ENCODE measurements around the gene KLHL15.

The KLHL15 gene

GRCh38 chrX:23945206-23945605, 81.8 kb downstream of the KLHL15 start:
- no peak for DNase-seq

DNA sequence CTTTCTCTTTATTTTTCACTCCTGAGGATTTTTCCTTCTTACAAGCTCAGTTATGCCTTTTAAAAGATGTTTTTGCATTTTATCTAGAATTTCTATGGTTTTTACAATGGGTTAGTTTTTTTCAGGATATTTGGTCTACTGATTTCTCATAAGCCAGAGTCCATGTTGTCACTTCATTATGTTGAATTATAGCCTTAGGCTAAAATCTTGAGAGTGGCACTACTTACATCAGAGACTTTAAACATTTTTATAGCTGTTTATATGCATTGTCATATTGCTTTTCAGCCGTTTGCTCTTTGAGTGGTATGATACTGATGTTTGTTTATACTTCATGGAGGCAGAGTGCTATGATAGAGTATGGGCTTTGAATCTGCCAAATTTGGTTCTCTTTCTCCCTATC, 82.8 kb downstream of the KLHL15 start:
- DNase-seq: no peak

DNA sequence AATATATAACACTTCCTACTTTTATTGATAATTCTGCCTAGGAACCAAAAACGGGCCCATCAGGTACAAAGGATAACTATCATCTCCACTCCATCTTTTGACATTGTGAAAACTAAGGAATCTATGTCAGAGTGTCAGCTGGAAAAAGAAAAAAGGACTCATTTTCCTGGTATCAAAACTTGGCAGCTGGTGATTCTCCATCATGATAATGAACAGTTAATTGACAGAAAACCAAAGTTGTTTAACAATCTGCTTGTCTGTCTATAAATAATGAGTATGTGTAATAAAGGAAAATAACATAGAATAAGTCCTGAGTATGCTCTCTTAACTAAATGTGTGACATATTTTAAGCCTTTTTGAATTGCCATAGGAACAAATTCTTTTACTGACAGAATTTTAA, 87.8 kb downstream of the KLHL15 start:
- no peak for DNase-seq

DNA sequence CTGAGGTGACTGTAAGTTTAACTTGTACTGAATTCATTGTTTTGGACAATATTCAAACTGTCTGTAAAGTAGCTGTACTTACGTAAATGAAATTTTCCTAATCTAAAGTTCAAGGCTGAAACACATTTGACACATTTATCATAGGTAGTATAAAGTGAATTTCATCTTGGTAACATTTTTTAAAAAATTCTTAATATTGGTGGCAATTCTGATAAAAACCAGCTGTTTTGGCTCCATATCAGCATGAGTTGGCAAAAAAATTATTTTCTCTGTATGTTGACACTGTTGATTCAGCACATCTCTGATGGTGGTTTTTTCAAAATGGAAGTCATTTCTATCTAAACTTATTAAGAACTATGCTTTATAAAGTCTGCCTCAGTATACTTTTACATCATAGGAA, 88.3 kb downstream of the KLHL15 start:
- DNase-seq: no peak

- no peak for DNase-seq
Observed at GRCh38 chrX:23937100-23937499, 89.9 kb downstream of the KLHL15 start.

DNA sequence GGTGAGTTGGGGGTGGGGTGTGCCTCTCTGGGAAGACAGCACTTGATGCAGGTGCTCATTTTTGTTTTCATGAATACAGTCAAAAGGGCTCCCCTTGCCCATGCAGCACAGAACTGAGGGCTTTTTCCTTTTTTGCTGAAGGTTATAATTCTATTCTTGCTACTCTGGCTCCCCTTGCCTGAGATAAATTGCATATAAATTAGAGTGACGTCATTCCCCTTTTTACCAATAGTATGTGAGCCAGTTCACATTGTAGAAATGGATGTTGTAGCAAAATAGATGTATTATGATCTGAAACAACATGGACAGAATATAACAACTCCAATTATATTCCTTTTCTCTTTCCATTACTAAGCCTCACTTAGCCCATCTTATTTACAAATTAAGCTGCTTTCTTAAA, 90.8 kb downstream of the KLHL15 start:
- no peak for DNase-seq

DNA sequence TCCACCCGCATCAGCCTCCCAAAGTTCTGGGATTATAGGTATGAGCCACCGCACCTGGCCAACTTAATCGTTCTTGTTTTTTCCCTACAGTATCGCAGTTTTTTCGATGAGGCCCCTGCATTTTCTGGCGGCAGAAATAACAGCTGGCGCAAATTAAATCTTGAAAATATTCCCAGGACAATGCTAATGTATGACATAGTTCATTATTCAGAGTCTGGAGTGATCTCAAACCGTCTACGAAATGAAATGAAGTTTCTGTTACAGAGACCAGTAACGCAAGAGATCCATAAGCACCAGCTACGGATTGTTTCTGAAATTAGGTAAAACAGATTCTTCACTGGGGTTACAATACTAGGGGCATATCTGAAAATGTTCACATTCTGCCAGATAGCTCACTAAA, 91.9 kb downstream of the KLHL15 start:
- no peak for DNase-seq

All from retina (tissue), 1 donor.